Activated naive CD4-positive, alpha-beta T cell treated with anti-CD3 and anti-CD28 coated beads, Interleukin-2, amount 50 U/mL, for 16 hours (primary cell): ENCODE results near the gene GRB10.

Source experiments
- DNase-seq: peaks from one replicate; pipeline ENCODE4 v3.0.0-alpha.2; 2020

The GRB10 gene

DNA sequence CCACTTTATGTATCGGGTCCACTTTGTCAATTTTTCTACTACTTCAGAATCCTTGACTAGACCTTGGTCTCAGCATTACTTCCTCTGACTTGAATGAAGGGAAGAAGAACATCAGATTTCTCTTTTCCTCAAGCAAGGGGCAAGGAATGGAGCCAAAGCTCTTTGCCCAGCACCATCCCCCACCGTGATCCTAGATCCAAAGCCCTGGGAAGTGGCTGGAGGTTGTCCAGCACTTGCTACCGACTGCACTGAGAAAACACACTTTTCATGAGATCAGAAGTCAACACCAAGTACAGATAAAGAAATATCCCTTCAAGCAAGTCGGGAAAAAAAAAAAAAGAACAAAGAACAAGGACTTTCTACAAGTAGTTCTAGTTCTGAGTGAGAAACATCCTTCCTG is 115.4 kb downstream of the GRB10 start:
- no peak for DNase-seq

GRCh38 chr7:50666124-50666496 is 116.6 kb downstream of the GRB10 start:
- DNase-seq = no peak

DNA sequence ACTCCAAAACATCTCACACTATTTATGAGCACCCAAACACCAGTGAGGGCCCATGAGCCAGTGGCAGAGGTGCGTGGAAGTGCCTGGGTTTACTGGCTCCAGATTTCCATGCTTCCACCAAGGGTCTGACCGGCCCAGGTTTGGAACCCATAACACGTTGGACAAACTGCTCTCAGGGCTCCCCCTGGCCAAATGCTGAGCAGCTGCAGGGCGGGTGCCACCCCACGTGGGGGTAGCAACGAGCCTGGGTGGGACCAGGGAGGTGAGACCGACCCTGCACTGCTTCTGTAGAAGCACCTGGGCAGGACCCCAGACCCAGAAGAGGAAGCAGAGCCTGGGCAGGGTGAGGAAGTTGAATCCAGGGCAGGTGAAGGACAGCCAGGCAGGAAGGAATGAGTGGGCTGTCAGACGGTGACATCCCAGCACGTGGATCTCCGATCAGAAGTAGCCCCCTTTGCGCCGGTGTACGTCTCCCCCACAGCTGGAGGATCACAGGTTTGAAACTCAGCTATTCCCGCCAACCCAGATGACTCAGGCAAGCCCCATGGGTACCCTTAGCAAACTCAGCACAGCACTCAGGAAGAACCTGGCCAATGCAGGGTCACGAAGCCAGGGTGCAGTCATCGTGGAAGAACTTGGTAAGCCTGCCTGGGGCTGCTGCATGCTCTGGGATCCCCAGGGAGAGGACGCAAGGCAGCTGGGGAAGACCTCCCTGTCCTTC is 117.1 kb downstream of the GRB10 start:
- DNase-seq = no peak

- no peak for DNase-seq
Observed at GRCh38 chr7:50664937-50665336, 117.8 kb downstream of the GRB10 start.

- no peak for DNase-seq
Observed at GRCh38 chr7:50664461-50664922, 118.2 kb downstream of the GRB10 start.

GRCh38 chr7:50663396-50664102 is 119.1 kb downstream of the GRB10 start:
- no peak for DNase-seq

- DNase-seq = no peak
Observed at GRCh38 chr7:50662996-50663395, 119.7 kb downstream of the GRB10 start.

DNA sequence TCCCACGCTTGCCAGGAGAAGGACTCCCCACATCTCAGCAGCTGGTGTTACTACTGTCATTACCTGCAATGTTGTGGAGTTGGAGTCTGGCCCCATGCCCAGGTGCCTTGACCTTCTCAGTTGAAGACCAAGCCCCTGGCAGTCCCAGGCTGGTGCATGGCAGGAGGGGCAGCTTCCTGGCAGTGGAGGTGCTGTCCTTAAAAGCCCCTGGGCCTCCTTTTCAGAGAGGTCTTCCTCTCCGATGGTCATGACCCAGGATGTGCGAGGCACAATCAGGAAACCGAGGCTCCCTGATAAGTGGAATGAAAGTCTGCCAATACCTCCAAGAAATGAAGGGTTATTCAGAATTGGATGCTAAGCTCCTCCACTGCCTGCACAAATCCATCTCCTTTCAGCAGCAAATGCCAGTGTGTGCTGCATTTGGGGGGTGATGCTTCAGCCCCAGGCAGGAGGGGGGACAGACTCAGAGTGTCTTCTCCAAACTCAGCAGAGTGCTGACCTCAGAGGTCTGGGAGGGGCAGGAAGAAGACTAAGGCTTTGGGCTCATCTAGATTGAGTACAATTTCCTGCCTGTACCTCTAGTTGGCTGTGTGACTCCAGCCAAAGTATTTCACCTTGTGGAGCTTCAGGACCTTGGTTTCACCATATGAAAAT is 120.5 kb downstream of the GRB10 start:
- DNase-seq = no peak

- no peak for DNase-seq
Observed at GRCh38 chr7:50661345-50662040, 121.2 kb downstream of the GRB10 start.

- no peak for DNase-seq
Observed at GRCh38 chr7:50660830-50661175, 121.9 kb downstream of the GRB10 start.

DNA sequence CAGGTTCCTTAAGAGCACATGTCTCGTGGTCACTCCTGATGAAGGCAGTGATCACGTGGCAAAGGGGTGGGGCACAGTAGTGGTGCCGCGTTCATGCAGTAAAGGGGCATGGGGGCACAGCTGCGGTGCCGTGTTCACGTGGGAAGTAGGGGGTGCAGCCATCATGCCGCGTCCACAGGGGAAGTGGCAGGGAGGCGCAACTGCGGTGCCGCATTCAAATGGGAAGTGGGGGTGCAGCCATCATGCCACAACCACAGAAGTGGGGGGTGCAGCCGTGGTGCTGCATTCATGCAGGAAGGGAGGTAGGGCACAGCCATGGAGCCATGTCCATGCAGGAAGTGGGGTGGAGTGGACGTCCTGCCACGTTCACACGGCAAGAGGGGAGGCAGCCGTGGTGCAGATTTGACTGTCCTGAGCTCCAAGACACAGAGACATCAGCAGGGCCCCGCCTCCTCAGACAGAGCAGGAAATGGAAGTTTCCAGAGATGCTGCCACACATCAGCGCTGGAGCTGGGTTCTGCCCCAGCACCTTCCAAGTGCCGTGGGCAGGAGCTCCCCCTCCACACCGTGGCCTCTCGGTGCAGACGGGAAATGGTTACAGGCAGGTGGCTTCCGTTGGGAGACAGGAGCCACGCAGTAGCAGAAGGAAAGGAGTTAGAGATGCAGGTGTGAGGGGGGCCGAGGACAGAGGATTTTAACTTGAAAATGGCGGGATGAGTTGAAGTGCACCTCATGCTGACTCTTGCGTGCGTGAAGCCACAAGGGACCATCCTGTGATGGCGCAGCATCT is 122.5 kb downstream of the GRB10 start:
- peak; percentile 21 for DNase-seq

GRCh38 chr7:50659329-50659965 is 123.2 kb downstream of the GRB10 start:
- no peak for DNase-seq

DNA sequence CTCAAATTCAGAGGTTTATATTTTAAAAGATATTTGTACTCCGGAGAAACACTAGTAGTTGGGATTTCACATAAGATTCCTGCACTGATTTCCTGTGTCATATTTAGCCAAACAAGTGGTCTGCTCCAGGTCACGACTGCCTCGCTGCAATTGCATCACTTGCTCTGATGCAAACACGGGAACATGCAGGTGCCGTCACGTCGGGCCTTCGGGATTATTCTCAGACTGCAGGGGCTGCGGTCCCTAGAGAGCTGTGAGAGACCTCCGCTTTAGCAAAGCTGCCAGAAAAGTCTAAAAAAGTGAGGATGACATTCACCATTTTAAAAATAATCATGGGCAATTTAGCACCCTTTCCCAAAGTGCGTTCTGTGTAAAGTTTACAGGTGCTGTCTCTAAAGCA is 124.0 kb downstream of the GRB10 start:
- DNase-seq = no peak

DNA sequence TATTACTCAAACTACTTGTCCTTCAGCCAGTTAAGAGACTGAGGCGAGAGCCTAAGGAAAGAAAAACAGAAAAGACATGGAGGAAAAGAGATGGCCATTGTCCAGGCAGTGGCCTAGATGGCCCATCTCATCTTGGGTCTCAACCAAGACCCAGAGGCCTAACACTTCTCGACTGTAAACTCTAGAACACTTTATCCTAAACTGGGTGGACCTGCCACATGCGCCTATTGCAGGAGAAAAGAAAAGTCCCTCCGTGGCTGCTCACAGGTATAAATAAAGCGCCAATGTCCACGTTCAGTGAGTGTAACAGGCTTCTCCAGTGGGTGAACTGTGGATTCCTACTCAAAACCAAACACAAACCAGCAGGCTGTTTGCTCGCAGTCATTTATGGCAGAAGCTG is 124.8 kb downstream of the GRB10 start:
- DNase-seq = no peak

DNA sequence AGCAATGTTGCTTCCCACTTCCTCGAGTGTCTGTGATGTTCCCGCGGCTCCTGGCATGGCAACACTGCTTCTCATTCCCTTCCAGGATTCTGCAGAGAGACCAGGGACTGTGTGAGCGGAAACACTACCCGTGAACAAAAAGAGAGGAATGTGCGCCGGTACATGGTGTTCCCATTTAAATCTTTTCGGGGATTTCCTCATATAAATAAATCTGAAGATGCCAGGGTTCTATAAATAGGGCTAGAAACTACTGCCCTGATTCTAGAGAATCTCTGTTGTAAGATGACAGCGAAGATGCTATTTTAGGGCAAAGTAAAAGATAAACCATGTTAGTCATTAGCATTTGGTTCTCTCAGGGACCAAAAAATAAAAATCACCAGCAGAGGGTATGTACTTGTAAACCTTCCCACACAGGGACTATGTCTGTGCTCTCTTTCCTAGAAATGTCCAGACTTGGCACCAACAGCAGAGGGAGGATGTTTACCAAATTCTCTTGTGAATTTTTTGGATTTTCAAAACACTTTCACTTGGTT is 125.3 kb downstream of the GRB10 start:
- DNase-seq = no peak

- DNase-seq = no peak
Observed at GRCh38 chr7:50656141-50656895, 126.4 kb downstream of the GRB10 start.

DNA sequence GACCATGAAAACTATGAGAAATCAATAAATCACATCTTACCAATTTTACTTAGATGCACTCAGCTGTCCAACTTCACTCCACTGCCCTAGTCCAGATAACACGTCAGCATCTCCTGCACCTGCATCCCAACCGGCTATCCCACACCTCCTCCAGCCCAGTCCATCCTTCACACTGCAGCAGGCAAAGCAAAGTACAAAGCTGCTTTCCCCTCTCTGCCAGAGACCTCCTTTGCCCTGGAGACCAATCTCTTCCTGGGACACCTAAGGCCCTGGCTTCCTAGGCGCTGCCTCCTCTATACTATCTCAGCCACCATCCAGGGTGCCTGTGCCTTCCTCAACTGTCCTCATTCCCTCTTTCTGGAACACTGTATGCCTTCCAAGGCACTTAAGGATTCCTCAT is 127.2 kb downstream of the GRB10 start:
- DNase-seq = no peak

DNA sequence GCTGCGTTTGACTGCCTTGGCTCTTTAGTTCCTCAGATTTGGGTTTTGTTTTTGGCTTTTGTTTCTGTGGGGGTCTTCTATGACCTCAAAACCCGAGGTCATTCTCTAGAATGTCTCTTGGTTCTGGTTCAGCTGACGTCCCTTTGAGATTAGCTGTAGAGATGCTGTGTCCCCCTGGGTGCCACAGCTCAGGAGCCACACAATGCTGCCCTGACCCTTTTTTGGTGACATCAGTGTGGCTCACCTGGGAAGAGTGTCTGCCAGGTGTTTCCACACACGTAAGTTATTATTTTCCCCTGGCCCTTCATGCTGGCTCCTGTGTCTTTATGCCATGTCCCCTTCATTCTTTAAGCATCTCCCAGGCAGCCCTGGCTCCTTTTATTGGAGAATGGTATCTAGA is 127.7 kb downstream of the GRB10 start:
- no peak for DNase-seq

DNA sequence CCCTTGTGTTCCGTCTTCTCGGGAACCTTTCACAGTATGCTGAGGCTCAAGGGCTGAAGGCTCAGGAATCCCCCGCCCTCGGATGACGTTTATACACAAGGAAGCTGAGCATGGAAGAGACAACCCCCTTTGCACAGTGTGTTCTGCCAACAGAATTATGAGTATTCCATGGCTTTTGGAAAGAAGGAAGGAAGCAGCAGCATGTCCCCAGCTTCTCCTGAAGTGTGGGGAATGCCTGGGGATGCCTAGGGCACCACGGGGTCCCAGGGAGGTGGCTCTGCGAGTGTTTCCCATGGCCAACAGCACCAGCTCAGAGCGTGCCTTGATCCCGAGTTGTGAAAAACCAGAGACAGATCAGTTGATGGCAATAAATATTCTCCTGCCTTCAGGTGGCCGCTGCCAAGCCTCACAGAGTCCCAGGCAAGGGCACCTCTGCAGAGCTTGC is 128.7 kb downstream of the GRB10 start:
- DNase-seq = no peak

DNA sequence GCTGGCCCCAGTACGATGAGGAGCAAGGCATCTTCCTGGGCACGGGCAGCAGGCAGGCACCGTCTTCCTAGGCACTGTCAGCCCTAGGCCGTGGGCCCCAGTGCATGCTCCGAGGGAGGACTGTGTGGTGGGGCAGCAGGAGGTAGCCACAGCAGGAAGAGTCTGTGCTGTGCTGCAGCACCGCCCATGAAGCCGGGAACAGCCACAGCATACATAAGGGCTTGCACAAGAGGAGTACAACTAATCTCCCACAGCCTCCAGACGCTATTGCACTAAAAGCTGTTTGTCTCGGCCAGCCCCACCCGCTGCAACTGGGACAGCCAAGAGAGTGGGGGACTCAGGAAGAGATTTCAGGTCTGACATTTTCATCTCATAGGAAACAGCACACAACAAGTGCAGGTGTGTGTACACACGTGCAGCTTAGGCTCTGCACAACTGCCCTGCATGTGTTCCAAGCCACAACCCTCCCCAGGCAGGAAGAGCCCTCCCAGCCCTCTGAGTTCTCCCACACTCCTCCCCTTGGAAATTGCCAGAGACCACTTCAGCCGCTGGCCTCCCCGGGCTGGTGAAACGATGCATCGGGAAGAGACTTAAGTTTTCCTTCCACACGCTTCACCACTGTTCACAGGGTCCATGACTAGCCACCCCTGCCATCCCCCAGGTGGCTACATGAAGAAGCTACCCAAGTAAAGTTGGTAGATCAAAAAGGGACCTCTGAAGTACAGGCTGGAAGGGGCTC is 129.4 kb downstream of the GRB10 start:
- no peak for DNase-seq
